Measurements from ENCODE around the gene COMMD6. TPM values are rescaled to one million over a fixed set of nuclear protein-coding genes. Genes with fewer than 3 reads are reported as not detected.

Gene COMMD6
- total and polyA plus RNA-seq, 2 of the 13 experiments (the other 11 are each of a cell fraction or from before 2014, with no cell fraction given): 97.0 to 164 TPM

- TF ChIP-seq PAXIP1 (CRISPR knock-in tag; conservative IDR thresholded peaks at IDR 0.05) (peak; percentile 45), TFAP4 (IDR thresholded peaks at IDR 0.05; ENCODE audit: borderline replicate concordance, low read depth) (peak; percentile 83; the same call in 1 of the 2 replicates), PHF8 (CRISPR knock-in tag; IDR thresholded peaks at IDR 0.05) (peak; percentile 50), ZNF264 (CRISPR knock-in tag; IDR thresholded peaks at IDR 0.05) (0 out of 2 replicates have a peak, but pooled peaks have one; percentile 11), ZNF800 (CRISPR knock-in tag; IDR thresholded peaks at IDR 0.05) (no peak; the same call in none of the 2 replicates), STAG1 (CRISPR knock-in tag; IDR thresholded peaks at IDR 0.05) (peak; percentile 70), BATF2 (CRISPR knock-in tag; IDR thresholded peaks at IDR 0.05) (peak; percentile 81; the same call in 1 of the 2 replicates), ZNF761 (CRISPR knock-in tag; conservative IDR thresholded peaks at IDR 0.05) (peak; percentile 70; the same call in 1 of the 2 replicates), ZNF614 (CRISPR knock-in tag; IDR thresholded peaks at IDR 0.05; ENCODE audit: borderline replicate concordance) (peak; percentile 83), ZGPAT (CRISPR knock-in tag; IDR thresholded peaks at IDR 0.05) (peak; percentile 70; the same call in 1 of the 2 replicates), BRCA1 (CRISPR knock-in tag; IDR thresholded peaks at IDR 0.05) (no peak), ZSCAN29 (CRISPR knock-in tag; conservative IDR thresholded peaks at IDR 0.05) (peak; percentile 49; the same call in 1 of the 2 replicates), ARNTL (CRISPR knock-in tag; IDR thresholded peaks at IDR 0.05) (peak; percentile 73), ZNF709 (CRISPR knock-in tag; IDR thresholded peaks at IDR 0.05) (no peak), ADNP (CRISPR knock-in tag; IDR thresholded peaks at IDR 0.05) (no peak), SP140L (CRISPR knock-in tag; IDR thresholded peaks at IDR 0.05; ENCODE audit: borderline replicate concordance) (no peak), ETV6 (CRISPR knock-in tag; conservative IDR thresholded peaks at IDR 0.05) (0 out of 2 replicates have a peak, but pooled peaks have one; percentile 75), XRCC5 (optimal IDR thresholded peaks at IDR 0.05; ENCODE audit: low read length) (peak; percentile 61), NRL (CRISPR knock-in tag; IDR thresholded peaks at IDR 0.05; ENCODE audit: borderline replicate concordance) (peak; percentile 41; the same call in 1 of the 2 replicates), ZNF501 (CRISPR knock-in tag; IDR thresholded peaks at IDR 0.05) (peak; percentile 74; the same call in 1 of the 2 replicates), ETV5 (CRISPR knock-in tag; IDR thresholded peaks at IDR 0.05; ENCODE audit: borderline replicate concordance) (no peak)
Observed at GRCh38 chr13:75482070-75482819, 55.4 kb downstream of the COMMD6 start, which contains the start of gene TBC1D4 (continued).

All from HepG2 (cell line).